ENCODE results near the gene BABAM2.

BABAM2 gene

GRCh38 chr2:27844821-27845255 lies 45.7 kb upstream of the BABAM2 start:
- H3K4me3 ChIP-seq (ENCODE audit: low read depth in 1 of 2, low read length in 2 of 2): no peak overlapping the region
- DNase-seq (no peak), ATAC-seq (ENCODE audit: insufficient read depth, low read depth) (no peak)
- H4K20me1 ChIP-seq (ENCODE audit: insufficient read depth, low read length): no peaks in the 10 kb centered on the region
- no peaks in the 10 kb centered on the region for H3K36me3 ChIP-seq (ENCODE audit: insufficient read depth, low read length)
- no peak overlapping the region for H3K4me2 ChIP-seq (ENCODE audit: insufficient read depth, low read length)
- H3K27ac ChIP-seq (ENCODE audit: low read length): no peak overlapping the region
- no peaks in the 10 kb centered on the region for H3K79me2 ChIP-seq (ENCODE audit: insufficient read depth, low read length)
- H2AFZ ChIP-seq (ENCODE audit: low read depth, low read length): no peak overlapping the region
- no peak overlapping the region for H3K9ac ChIP-seq (ENCODE audit: low read depth, low read length)
- H3K9me3 ChIP-seq (ENCODE audit: insufficient read depth, low read length, severe bottlenecking): no peaks in the 10 kb centered on the region
- TF ChIP-seq EZH2 (IDR thresholded peaks at IDR 0.05; ENCODE audit: borderline replicate concordance, low read depth, low read length, severe bottlenecking) (no peak), CTCF (IDR thresholded peaks at IDR 0.05; ENCODE audit: borderline replicate concordance, extremely low read depth, low read length, poor library complexity, severe bottlenecking) (no peak)
- no peaks in the 10 kb centered on the region for H3K27me3 ChIP-seq (ENCODE audit: insufficient read depth, low read length, poor library complexity)
- no peaks in the 10 kb centered on the region for H3K4me1 ChIP-seq (ENCODE audit: insufficient read depth, low read length)

- H3K9me3 ChIP-seq (ENCODE audit: insufficient read depth, low read length, severe bottlenecking): no peaks in the 10 kb centered on the region
- H3K4me3 ChIP-seq (ENCODE audit: low read depth in 1 of 2, low read length in 2 of 2): no peak overlapping the region
- H3K27me3 ChIP-seq (ENCODE audit: insufficient read depth, low read length, poor library complexity): no peaks in the 10 kb centered on the region
- H3K9ac ChIP-seq (ENCODE audit: low read depth, low read length): no peak overlapping the region
- no peak overlapping the region for H2AFZ ChIP-seq (ENCODE audit: low read depth, low read length)
- ATAC-seq (ENCODE audit: insufficient read depth, low read depth) (no peak), DNase-seq (no peak)
- H3K36me3 ChIP-seq (ENCODE audit: insufficient read depth, low read length): no peaks in the 10 kb centered on the region
- no peaks in the 10 kb centered on the region for H3K4me1 ChIP-seq (ENCODE audit: insufficient read depth, low read length)
- no peaks in the 10 kb centered on the region for H4K20me1 ChIP-seq (ENCODE audit: insufficient read depth, low read length)
- H3K27ac ChIP-seq (ENCODE audit: low read length): no peak overlapping the region
- TF ChIP-seq CTCF (IDR thresholded peaks at IDR 0.05; ENCODE audit: borderline replicate concordance, extremely low read depth, low read length, poor library complexity, severe bottlenecking) (no peak), EZH2 (IDR thresholded peaks at IDR 0.05; ENCODE audit: borderline replicate concordance, low read depth, low read length, severe bottlenecking) (no peak)
- no peaks in the 10 kb centered on the region for H3K79me2 ChIP-seq (ENCODE audit: insufficient read depth, low read length)
- no peak overlapping the region for H3K4me2 ChIP-seq (ENCODE audit: insufficient read depth, low read length)
Observed at GRCh38 chr2:27847333-27847732, 43.2 kb upstream of the BABAM2 start.

- Histone ChIP-seq H3K27me3 (ENCODE audit: insufficient read depth, low read length, poor library complexity) (no peaks in the 10 kb centered on the region), H2AFZ (ENCODE audit: low read depth, low read length) (no peak overlapping the region), H3K9ac (ENCODE audit: low read depth, low read length) (no peak overlapping the region), H4K20me1 (ENCODE audit: insufficient read depth, low read length) (no peaks in the 10 kb centered on the region), H3K79me2 (ENCODE audit: insufficient read depth, low read length) (no peaks in the 10 kb centered on the region), H3K4me2 (ENCODE audit: insufficient read depth, low read length) (no peak overlapping the region), H3K36me3 (ENCODE audit: insufficient read depth, low read length) (no peaks in the 10 kb centered on the region), H3K4me1 (ENCODE audit: insufficient read depth, low read length) (no peaks in the 10 kb centered on the region), H3K9me3 (ENCODE audit: insufficient read depth, low read length, severe bottlenecking) (no peaks in the 10 kb centered on the region), H3K27ac (ENCODE audit: low read length) (no peak overlapping the region), H3K4me3 (ENCODE audit: low read depth in 1 of 2, low read length in 2 of 2) (no peak overlapping the region)
- ATAC-seq (ENCODE audit: insufficient read depth, low read depth): no peak
- no peak for TF ChIP-seq EZH2 (IDR thresholded peaks at IDR 0.05; ENCODE audit: borderline replicate concordance, low read depth, low read length, severe bottlenecking)
- TF ChIP-seq CTCF (IDR thresholded peaks at IDR 0.05; ENCODE audit: borderline replicate concordance, extremely low read depth, low read length, poor library complexity, severe bottlenecking): no peak
- DNase-seq: no peak
Observed at GRCh38 chr2:27849558-27850205, 40.8 kb upstream of the BABAM2 start.

All from DND-41 (cell line).